Activated CD4-positive, alpha-beta T cell treated with anti-CD3 and anti-CD28 coated beads for 1 hour (primary cell): Measurements from ENCODE around the gene ADAMTS9.
"Not testable (repeated sequence)": the region's sequence is repeated elsewhere in the genome, so short reads cannot be mapped to it uniquely, and the experiment has no call there.

ENCODE experiments used
- DNase-seq: peaks from one replicate; pipeline ENCODE4 v3.0.0-alpha.2; 2020

The ADAMTS9 gene

GRCh38 chr3:64568895-64569517 lies 118.8 kb downstream of the ADAMTS9 start:
- no peak for DNase-seq

DNA sequence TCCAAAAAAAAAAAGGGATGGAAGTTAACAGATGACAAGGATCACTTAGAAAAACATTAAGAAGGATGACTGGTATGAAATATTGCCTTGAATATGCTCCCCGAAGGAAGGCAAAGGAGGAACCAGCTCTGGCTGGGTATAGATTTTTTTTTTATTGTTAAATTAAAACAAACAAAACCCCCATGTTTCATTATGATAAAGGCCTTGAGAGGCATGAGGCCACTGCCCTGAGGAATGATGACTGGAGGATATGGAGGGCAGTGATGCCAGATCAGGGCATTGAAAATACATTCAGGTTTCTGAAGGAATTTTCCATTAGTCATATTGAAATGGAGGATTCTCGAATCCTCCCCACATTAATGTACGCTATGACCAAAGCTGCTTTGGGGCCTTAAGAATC lies 120.9 kb downstream of the ADAMTS9 start:
- DNase-seq = no peak

DNA sequence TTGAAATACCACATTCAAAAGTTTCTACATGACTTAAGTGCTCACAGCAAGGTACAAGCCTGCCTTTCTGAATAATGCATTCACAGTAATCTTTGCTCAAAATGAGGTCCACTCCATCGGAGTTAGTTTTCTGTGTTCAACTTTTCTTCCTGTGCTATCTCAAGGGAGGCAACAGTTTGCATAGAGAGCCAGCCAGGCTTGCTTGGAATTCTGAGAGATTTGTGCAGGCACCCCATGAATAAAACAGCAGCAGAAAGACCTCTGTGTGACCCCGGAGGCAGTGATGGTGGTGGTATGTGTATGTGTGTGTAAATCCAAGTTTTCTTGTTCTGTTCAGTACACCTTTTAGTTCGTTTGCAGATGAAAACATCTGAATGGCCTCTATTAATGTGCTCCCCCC lies 124.0 kb downstream of the ADAMTS9 start:
- no peak for DNase-seq

- no peak for DNase-seq
Observed at GRCh38 chr3:64561868-64562267, 125.9 kb downstream of the ADAMTS9 start.

DNA sequence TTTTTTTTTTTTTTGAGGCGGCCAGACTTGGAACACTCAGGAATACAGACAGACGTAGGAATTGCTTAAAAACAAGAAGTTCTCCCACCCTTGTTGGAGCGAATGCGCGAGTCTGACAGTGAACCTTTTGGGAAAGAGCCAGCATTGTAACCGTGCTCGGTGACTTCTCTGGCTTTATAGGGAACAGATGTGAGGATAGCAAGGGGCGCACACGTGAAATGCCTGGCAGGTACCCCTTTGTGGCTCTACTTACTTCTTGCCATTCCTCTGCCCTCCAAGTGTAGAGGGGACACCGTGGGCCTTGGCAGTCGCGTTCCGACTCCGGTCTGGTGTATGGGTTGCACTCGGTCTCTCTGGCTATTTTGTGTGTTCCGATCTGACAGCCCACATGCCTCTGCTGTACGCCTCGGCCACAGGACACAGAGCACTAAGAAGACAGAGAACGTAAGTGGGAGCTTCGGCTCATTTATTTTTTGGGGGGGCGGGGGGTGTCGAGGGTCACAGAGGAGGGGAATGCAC lies 126.4 kb downstream of the ADAMTS9 start:
- DNase-seq = no peak

DNA sequence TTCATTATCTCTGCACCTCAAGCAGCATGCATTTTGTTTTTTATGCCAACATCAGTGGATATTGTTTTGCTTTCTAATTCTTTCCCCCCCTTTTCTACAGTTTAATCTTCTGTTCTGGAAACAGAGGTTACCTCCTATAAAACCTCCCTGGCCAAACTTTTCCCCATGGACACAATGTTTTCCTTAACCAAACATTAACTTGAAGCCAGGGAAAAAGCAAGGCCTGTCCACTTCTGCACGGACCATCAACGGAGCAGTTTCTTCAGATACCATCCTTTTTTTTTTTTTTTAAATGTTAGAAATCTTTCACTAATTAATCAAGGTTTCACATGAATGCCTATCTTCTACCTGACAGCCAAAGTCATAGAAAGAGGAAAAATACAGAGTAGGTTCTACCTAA lies 127.0 kb downstream of the ADAMTS9 start:
- DNase-seq = no peak

DNA sequence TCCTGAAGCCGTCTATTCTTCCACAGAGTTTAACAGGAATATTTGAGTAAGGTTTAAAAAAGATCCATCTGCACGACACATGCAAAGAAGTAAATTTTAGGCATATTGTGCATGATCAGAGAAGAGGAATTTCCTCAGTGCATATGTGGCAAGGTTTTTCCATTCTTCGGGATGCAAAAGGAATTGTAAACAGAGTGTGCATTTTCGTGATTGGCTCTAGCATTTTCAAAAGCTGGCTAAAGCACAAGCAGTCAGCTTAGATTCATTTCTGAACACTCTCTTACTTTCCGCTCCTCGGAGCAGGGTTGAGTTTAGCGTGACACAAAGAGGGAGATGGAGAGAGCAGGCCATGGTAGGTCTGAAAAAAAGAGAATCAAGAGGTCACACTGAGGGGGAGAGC lies 128.2 kb downstream of the ADAMTS9 start:
- DNase-seq = no peak

- no peak for DNase-seq
Observed at GRCh38 chr3:64556046-64556445, 131.8 kb downstream of the ADAMTS9 start.

DNA sequence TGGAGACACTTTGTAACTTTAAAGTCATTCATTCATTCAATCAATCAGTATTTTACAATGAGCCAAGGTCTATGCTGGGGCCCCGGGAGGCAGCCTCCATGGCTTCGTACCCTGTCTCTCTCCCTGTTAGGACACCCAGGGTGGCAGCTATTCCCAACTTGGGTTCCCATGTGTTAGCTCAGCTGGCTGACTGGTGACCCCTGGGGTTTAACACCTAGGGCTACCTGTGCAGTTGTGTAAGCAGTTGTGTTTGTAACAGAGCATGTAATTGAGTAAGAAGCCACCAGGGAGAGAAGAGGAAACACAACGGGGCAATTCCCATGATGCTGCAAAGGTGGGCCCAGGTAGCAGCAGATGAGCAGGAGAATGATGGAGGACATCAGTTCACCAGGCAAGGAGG lies 132.4 kb downstream of the ADAMTS9 start:
- DNase-seq = no peak

GRCh38 chr3:64554096-64554920 lies 133.5 kb downstream of the ADAMTS9 start:
- no peak for DNase-seq

DNA sequence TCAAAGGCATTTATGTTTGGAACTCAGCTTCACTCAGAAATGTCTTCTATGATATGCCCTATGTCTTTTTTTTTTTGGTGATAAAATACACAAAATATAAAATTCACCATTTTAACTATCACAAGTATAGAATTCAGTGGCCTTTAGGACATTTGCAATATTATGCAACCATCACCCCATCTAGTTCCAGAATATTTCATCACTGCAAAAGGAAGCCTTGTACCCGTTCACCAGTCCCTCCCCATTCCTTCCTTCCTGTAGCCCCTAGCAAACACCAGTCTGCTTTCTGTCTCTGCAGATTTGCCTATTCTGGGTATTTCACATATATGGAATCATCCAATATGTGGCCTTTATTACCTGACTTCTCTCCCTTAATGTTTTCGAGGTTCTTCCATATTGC lies 134.8 kb downstream of the ADAMTS9 start:
- no peak for DNase-seq

DNA sequence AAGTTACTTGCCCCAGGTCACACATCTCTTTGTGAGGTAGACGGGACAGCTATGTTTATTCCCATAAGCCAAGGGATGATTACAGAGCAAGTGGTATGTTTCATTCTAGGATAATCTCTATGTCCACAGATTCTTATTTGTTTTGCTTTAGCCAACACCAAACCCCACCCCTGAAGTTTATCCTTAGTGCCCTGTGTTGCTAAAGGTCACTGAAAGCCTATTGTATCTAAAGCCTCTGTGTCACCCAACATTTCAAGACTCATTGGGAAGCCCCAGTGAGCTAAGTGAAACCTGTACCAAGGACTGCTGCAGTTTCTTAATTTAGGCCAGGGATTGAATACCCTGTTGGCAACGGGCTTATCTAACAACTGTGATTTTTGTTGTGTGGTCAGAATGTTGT lies 135.6 kb downstream of the ADAMTS9 start:
- no peak for DNase-seq

DNA sequence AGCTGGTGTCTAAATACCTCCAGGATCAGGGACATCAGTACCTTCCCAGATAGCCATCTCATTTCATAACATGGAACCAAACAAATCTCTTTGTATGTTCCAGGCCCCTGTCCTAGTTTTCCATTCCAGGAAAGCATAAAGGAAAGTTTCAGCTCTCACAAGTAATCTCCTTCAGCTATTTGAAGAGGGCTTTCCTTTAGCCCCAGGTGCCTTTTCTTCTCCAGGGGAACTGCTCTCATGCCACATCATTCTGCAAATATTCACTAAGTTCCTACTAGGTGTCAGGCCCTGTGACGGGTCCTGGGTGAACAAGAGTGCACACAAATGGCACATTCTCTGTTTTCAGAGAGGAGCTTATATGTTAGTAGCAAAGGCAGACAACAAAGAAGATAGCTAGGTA lies 136.1 kb downstream of the ADAMTS9 start:
- no peak for DNase-seq

- no peak for DNase-seq
Observed at GRCh38 chr3:64550745-64551144, 137.1 kb downstream of the ADAMTS9 start.

DNA sequence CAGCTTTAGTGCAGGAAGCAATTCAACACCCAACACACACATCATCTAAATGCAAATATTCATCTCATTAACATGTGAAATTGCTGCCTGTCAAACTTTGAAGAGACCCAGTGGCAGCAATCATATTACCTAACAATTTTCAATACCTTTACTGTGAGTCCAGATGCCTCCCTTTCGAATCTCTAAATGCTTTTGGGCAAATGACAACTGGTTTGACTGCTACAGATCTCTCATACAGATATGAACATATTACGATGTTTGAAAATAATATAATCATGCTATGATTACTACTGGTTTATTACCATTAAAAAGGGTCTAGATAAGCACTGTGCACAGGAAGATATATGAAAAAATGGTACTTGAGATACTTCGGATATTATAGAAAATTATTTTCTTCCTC lies 137.9 kb downstream of the ADAMTS9 start:
- no peak for DNase-seq

GRCh38 chr3:64548200-64548889 lies 139.5 kb downstream of the ADAMTS9 start:
- DNase-seq = no peak

GRCh38 chr3:64546856-64547255 lies 140.9 kb downstream of the ADAMTS9 start:
- DNase-seq = no peak

- not testable (repeated sequence) for DNase-seq
Observed at GRCh38 chr3:64545239-64545638, 142.6 kb downstream of the ADAMTS9 start.

GRCh38 chr3:64541803-64542202 lies 146.0 kb downstream of the ADAMTS9 start:
- DNase-seq = no peak

DNA sequence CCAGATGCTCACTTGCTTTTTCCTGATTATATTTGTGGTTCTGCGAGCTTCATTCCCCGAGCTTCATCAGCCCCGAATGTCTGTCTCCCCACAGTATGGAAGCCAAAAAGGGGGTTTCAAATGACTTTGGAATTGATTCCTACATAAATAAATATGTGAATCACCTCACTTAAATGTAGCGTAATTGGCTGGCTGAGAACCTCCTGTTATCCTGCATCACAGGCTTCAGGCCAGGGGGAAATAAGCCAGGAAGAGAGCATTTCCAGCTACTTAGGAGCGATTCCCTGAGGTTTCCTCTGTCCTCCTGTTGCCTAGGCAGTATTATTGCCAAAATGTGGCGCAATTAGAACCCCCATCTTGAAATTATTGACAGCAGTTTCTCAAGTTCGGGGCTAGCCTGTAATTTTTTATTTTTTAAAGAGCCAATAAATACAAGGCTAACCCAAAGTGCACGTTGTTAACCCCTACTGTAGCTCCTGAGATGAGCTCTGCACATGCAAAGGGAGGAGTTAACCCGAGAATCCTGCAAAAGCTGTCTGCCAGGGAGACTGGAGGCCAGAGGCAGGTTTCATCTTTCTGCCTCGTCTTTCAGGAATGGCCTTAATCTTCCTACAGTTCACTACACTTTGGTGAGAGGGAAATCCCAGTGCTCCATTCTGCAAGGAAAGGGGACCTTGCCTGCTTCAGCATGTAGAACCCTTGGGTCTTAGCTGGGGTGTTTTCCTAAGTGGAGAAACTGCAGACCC lies 148.2 kb downstream of the ADAMTS9 start:
- no peak for DNase-seq

- DNase-seq = no peak
Observed at GRCh38 chr3:64536166-64536565, 151.6 kb downstream of the ADAMTS9 start.

- no peak for DNase-seq
Observed at GRCh38 chr3:64533617-64534317, 154.0 kb downstream of the ADAMTS9 start.
